ENCODE data around the gene ANGEL1. TPM values are rescaled to one million over a fixed set of nuclear protein-coding genes. Genes with fewer than 3 reads are reported as not detected.
A peak's percentile ranks its signal among the peaks of the same experiment; 100 is the strongest.

Gene ANGEL1, protein sequence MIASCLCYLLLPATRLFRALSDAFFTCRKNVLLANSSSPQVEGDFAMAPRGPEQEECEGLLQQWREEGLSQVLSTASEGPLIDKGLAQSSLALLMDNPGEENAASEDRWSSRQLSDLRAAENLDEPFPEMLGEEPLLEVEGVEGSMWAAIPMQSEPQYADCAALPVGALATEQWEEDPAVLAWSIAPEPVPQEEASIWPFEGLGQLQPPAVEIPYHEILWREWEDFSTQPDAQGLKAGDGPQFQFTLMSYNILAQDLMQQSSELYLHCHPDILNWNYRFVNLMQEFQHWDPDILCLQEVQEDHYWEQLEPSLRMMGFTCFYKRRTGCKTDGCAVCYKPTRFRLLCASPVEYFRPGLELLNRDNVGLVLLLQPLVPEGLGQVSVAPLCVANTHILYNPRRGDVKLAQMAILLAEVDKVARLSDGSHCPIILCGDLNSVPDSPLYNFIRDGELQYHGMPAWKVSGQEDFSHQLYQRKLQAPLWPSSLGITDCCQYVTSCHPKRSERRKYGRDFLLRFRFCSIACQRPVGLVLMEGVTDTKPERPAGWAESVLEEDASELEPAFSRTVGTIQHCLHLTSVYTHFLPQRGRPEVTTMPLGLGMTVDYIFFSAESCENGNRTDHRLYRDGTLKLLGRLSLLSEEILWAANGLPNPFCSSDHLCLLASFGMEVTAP
- 10 to 100 TPM; 26.1 to 39.2 (median 26.1) TPM for polyA plus RNA-seq (ENCODE audit: insufficient read length in 3 of 3)
- long read RNA-seq, donor 1, full-length matches to known transcripts, result 2 of 2 reads
- long read RNA-seq, donor 1, partial matches to known transcripts, result 0 of 2 reads
- long read RNA-seq, donor 1, other reads (novel, unspliced or antisense), result 0 of 2 reads
- long read RNA-seq, donor 2, partial matches to known transcripts, result 0 of 1 reads
- long read RNA-seq, donor 2, other reads (novel, unspliced or antisense), result 0 of 1 reads
- long read RNA-seq, donor 3, full-length matches to known transcripts, result 3 of 3 reads
- long read RNA-seq, donor 3, partial matches to known transcripts, result 0 of 3 reads
- long read RNA-seq, donor 3, other reads (novel, unspliced or antisense), result 0 of 3 reads
- long read RNA-seq, donor 4, full-length matches to known transcripts, result 3 of 3 reads
- long read RNA-seq, donor 4, partial matches to known transcripts, result 0 of 3 reads
- long read RNA-seq, donor 4, other reads (novel, unspliced or antisense), result 0 of 3 reads
- long read RNA-seq, donor 5, result 0 reads
- long read RNA-seq, donor 6, full-length matches to known transcripts, result 7 of 7 reads
- long read RNA-seq, donor 6, partial matches to known transcripts, result 0 of 7 reads
- long read RNA-seq, donor 6, other reads (novel, unspliced or antisense), result 0 of 7 reads
- long read RNA-seq, donor 7, full-length matches to known transcripts, result 3 of 3 reads
- long read RNA-seq, donor 7, partial matches to known transcripts, result 0 of 3 reads
- long read RNA-seq, donor 7, other reads (novel, unspliced or antisense), result 0 of 3 reads
- long read RNA-seq, donor 8, result 0 reads
- long read RNA-seq, donor 9, full-length matches to known transcripts, result 6 of 6 reads
- long read RNA-seq, donor 9, partial matches to known transcripts, result 0 of 6 reads
- long read RNA-seq, donor 9, other reads (novel, unspliced or antisense), result 0 of 6 reads
- long read RNA-seq, donor 10, result 0 reads
- long read RNA-seq, donor 11, full-length matches to known transcripts, result 1 of 1 reads
- long read RNA-seq, donor 11, partial matches to known transcripts, result 0 of 1 reads
- long read RNA-seq, donor 11, other reads (novel, unspliced or antisense), result 0 of 1 reads
- long read RNA-seq, donor 12, full-length matches to known transcripts, result 2 of 2 reads
- long read RNA-seq, donor 12, partial matches to known transcripts, result 0 of 2 reads
- long read RNA-seq, donor 12, other reads (novel, unspliced or antisense), result 0 of 2 reads
- long read RNA-seq, donor 13, result 0 reads
- long read RNA-seq, donor 14, full-length matches to known transcripts, result 1 of 1 reads
- long read RNA-seq, donor 14, partial matches to known transcripts, result 0 of 1 reads
- long read RNA-seq, donor 14, other reads (novel, unspliced or antisense), result 0 of 1 reads
- long read RNA-seq, donor 15, result 0 reads
- long read RNA-seq, donor 16, full-length matches to known transcripts, result 11 of 19 reads
- long read RNA-seq, donor 16, partial matches to known transcripts, result 8 of 19 reads
- long read RNA-seq, donor 16, other reads (novel, unspliced or antisense), result 0 of 19 reads

DNA sequence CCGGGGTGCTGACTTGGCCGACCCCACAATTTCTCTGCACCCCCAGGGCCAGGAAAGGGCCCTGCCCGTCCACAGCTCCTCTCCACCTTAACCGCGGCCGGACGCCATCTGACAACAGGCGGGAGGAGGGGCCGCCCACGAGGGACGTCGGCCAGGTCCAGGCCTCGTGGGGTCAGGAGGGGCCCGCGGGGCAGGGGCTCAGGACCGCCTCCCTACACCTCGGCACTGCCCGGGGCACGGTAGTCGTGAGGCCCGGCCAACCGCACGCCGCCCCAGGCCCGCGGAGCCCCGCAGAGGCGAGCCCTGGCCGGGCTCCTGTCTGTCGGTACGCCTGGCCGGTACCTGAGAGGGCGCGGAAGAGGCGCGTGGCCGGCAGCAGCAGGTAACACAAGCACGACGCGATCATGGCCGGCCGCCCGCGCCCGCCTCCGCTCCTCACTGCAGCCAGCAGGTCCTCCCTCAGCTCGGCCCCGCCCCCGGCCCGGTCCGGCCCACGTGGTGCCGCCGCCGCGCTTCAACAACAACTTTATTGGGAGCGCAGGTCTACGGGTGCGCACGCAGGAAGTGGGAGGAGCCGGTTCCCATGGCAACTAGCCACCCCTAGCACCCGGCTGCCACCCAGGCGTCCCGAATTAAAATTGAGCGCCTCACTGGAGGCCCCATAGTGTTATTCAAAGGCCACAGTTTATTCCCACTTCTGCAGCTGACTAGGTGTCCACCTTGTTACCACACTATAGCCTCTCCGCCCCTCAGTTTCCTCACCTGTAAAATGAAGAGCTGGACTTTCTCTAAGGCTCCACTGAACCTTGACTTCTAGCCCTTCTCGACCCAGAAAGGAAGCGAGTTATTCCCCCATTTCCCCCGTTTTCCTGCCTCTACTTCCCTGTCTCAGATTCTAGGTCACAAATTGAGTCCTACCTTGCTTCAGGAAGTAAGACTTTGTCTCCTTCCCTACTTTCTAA is at the start of gene ANGEL1:
TSS of gene ANGEL1 (minus strand) at position 461 of the 962 bp plus-strand sequence. CDS start at position 406, 55 bp downstream.
- DNase-seq (ENCODE audit: extremely low read depth in 1 of 11, low read depth in 9 of 11, low spot score in 4 of 11), result peak; percentile 78 to 94 (median 91)

DNA sequence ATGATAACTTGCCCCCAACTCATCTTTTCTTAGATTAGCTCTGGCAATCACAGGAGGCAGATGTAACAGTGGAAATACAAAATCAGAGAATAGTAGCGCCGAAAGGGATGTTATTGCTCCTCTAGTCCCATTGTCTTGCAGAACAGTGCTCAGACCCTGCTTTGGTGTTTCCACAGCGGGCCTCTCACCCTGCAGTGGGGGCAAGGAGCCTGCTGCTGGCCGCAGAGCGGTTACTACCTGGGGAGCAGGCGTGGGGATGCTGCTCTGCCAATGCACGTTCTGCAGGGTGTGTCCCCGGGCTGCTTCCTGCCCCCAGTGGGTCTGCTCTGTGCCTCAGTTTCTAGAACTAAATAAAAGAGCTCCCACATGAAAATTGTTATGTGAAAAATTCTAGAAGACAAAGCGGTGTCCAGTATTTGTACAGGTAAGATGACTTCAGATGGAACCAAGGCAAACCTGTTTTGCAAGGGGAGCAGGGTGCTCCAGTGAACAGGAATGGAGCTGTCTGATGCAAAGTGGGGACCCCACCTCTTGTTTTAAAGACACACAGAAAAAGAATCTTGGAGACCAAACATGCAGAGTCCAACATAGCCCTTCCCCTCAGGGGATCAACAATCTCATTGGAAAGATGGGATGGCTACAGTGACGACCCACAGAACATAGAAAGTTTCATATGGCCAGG is 49.0 kb upstream of the ANGEL1 start:
- DNase-seq (ENCODE audit: extremely low read depth in 1 of 11, low read depth in 9 of 11, low spot score in 4 of 11), result no peak

DNA sequence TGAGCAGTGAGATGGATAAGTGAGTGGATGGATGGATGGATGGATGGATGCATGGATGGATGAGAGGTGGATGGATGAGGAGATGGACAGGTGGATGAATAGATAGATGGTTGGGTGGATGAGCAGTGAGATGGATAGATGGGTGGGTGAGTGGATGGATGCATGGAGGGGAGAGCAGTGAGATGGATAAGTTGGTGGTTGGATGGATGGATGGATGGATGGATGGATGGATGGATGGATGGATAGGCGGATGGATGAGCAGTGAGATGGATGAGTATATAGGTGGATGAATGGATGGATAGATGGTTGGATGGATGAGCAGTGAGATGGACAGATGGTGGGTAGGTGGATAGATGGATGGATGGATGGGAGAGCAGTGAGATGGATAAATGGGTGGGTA is 44.1 kb upstream of the ANGEL1 start:
- no peak for DNase-seq (ENCODE audit: extremely low read depth in 1 of 11, low read depth in 9 of 11, low spot score in 4 of 11)

DNA sequence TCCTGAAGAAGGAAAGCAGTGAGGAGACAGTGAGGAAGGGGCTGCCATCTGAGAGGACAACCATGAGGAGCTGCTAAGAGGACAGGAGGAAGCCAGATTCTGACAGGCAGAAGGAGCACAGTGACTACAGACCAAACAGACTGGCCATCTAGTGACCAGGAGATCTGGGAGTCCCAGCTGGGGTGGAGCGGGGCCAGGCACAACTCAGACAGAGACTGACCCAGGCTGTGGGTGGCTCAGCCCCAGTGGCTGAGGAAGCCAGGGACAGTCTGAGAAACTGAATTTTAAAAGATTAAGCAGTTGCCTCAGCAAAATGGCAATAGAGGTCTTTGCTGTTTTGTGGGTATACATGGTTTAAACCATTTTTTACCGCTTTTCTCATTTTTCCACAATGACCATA is 42.4 kb upstream of the ANGEL1 start:
- DNase-seq (ENCODE audit: extremely low read depth in 1 of 11, low read depth in 9 of 11, low spot score in 4 of 11), result no peak

DNA sequence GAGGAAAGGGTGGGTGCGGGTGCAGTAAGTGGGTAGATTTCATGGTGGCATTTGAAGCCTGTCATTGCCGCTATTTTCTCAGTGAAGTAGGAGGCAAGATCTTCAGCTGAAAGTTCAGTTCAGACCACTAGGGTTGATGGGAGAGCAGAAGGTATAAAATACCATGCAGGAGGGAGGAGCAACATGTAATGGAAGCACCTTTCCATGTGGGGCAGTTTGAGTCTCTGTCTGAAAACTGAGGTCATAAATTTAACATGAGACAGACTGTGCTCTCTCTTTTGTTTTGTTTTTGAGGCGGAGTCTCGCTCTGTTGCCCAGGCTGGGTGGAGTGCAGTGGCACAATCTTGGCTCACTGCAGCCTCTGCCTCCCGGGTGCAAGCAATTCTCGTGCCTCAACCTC is 36.2 kb upstream of the ANGEL1 start:
- DNase-seq (ENCODE audit: extremely low read depth in 1 of 11, low read depth in 9 of 11, low spot score in 4 of 11), result no peak

DNA sequence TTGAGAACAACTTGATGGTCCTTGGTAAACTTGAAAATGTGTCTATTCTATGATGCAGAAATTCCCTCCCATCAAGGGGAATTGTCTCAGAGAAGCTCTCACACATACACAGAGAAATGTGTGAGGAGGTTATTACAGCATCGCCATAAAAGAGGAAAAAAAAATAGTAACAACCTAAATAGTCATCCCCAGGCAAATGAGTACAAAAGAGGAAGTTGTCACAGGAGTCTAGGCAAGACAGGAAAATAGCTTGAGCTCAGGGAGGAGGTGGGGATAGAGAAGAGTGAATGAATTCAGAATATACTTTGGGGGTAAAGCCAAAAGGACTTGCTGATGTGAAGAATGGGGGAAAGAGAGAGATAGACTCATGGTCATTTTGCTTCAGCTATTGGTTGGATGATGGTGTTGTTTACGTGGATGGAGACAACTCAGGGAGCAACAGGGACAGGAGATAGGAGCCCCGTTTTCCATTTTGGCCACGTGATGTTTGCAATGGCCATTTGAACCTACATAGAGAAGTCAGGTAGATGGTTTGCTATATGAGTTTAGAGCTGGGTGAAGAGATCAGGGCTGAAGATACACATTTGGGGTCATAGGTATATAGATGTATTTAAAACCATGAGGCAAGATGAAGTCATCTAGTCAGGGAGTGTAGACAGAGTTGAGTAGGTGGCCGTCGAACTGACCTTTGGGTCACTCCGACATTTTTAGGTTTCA is 33.8 kb upstream of the ANGEL1 start:
- no peak for DNase-seq (ENCODE audit: extremely low read depth in 1 of 11, low read depth in 9 of 11, low spot score in 4 of 11)

DNA sequence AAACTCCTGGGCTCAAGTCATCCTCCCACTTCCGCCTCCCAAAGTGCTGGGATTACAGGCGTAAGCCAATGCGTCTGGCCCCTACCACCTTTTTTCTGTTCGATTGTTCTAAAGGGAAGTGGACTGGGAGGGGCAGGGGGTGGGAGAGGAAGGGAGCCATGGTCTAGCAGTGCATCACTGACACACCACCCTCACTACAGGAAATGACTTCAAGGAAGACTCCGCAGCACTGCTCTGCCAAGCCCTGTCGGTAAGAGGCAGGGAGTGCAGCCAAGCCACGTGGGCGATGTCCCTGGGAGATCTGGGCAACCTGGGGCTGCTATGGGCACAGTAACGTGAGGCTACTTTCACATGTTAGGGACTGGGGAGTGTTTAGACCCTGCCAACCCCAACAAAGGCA is 31.5 kb upstream of the ANGEL1 start:
- no peak for DNase-seq (ENCODE audit: extremely low read depth in 1 of 11, low read depth in 9 of 11, low spot score in 4 of 11)

DNA sequence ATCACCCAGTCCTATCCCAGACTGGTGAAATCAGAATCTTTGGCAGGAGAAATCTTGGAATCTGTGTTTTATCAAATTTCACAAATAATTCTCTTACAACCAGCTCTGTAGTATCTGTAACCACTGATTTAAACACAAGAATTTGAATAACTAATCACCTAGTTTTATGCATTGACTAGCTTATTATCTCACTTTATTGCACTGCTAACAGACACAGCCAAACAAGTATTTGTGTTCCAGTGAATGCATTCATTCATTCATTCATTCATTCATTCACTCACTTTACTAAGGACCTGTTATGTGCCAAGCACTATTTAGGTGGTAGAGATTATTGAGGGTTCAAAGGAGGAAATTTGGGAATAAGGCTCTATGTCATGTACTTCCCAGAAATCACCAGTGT is 29.7 kb upstream of the ANGEL1 start:
- no peak for DNase-seq (ENCODE audit: extremely low read depth in 1 of 11, low read depth in 9 of 11, low spot score in 4 of 11)

DNA sequence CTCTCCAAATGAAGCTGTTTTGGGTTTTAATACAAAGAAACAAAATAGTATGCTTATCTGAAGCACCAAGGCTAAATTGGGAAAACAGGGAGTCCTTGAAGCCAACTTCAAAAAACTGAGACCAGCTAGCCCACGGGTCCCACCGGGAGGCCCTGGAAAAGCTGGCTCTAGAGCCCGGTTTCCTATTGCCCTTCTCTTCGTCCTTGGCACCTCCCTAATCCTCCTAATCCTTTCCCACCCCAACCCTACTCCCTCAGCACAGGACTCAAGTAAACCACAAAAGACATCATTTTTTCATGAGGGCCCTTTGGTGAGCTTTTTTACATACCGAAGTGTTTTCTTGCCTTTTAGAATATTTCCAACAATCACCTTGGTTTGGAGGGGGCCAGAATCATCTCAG is 24.8 kb upstream of the ANGEL1 start:
- DNase-seq (ENCODE audit: extremely low read depth in 1 of 11, low read depth in 9 of 11, low spot score in 4 of 11), result no peak

DNA sequence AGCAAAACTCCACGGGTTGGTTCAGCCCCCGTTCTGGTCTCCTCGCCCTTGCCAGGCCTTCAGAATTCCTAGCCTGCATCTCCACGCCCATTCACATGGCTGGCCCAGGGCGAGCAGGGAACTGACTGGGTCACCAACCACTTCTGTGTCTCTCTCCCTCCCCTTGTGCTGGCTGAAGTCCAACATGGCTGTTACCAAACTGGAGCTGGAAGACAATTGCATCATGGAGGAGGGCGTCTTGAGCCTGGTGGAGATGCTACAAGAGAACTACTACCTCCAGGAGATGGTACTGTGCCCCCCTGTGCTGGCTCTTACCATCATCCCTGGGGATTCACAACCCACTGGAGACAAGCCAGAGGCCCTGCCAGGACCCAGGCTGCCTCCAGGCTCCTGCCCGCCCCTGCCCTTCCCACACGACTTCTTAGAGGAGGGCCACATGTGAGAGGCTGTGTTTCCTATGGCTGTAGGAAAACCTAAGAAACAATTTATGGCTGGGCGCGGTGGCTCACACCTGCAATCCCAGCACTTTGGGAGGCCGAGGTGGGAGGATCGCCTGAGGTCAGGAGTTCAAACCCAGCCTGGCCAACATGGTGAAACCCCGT is 23.4 kb upstream of the ANGEL1 start:
- DNase-seq (ENCODE audit: extremely low read depth in 1 of 11, low read depth in 9 of 11, low spot score in 4 of 11), result no peak

DNA sequence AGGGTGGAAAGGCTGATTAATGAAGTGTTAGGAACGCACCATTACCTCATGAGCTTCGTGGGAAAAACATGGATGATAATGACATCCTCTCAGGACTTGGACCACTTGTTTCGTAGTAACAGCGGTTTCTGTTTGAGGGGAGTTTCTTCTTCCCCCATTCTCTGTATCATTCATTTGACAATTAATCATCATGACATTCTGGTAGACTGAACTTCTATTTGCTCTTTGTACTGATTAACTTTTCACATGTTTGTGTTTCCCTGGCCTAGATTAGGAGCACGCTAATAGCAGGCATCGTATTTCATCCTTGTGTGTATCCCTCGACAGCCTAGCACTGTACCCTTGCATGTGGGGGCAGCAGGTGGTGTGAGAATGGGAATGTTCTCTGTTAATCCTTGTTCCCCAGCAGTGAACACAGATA is 21.6 kb upstream of the ANGEL1 start:
- DNase-seq (ENCODE audit: extremely low read depth in 1 of 11, low read depth in 9 of 11, low spot score in 4 of 11), result peak in 2 of 11 donors; percentile 40 to 45

DNA sequence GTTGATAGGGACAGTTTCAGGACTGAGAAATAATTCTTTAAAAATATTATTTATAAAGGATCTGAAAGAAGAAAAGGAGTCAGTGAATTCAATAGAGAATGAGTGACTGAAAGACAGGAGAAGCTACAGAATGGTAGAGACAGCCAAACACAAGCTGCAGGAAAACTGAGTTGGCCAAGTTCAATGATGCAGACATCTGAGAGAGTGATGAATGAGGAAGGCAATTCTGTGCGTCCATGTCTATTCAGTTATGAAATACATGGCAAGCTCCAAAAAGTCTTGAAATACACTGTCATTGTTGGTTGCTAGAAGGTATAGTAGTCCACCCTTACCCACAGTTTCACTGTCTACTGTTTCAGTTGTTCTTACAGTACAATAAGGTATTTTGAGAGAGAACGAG is 20.3 kb upstream of the ANGEL1 start:
- DNase-seq (ENCODE audit: extremely low read depth in 1 of 11, low read depth in 9 of 11, low spot score in 4 of 11), result no peak

DNA sequence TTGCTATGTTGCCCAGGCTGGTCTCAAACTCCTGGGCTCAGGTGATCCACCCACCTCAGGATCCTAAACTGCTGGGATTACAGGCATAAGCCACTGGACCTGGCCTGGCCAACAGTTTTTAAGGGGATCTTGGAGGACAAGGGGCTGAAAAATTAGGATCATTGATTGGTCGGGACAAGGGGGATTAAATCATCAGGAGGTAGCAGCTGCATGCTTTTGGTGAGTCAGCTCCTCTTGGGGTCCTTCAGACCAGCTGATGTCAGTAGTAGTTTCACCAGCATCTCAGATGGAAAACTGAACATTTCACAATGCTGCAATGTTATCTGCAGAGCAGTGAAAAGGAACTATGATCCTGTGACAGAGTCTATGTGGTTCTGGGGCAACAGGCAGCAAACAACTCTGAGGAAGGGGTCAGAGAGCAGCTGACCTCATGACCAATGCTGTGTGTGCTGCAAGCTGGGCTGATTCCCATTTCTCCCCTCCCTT is 19.9 kb upstream of the ANGEL1 start:
- no peak for DNase-seq (ENCODE audit: extremely low read depth in 1 of 11, low read depth in 9 of 11, low spot score in 4 of 11)

DNA sequence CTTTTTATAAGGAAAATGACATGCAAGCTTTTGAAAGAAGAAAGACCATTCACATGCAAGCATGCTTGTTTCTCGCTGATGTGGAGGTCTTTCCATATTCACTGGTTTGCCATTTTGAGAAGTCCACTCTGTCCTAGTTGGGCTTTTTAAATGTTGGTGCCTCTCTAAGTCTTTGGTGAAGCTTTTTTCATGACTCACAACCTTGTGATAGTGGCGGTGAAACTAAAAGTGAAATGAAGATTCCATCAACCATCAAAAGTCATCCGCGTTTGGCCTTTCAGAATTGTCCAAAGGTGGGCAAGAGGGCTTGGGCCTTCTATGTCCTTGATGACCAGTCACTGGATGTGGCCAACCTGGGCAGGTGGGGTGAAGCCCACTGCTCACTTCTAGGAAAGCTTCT is 17.9 kb upstream of the ANGEL1 start:
- DNase-seq (ENCODE audit: extremely low read depth in 1 of 11, low read depth in 9 of 11, low spot score in 4 of 11), result no peak
